Measurements from ENCODE around the gene SGIP1.
A peak's percentile ranks its signal among the peaks of the same experiment; 100 is the strongest.

SGIP1 gene

GRCh38 chr1:66552829-66553228 lies 18.9 kb downstream of the SGIP1 start:
- no peak overlapping the region for H3K27ac ChIP-seq
- ChIA-PET POLR2A (ENCODE audit: low non-redundant PET) (no interaction called here), CTCF (interaction anchor here (0.6 to 0.7 kb wide), 2 partner anchors 41 to 140 kb away, joined by 3 to 4 read pairs; no protein-coding TSS in a partner anchor)
- no peak for DNase-seq (ENCODE audit: low spot score)
- TF ChIP-seq CTCF (conservative IDR thresholded peaks at IDR 0.05; ENCODE audit: low read depth): no peak

DNA sequence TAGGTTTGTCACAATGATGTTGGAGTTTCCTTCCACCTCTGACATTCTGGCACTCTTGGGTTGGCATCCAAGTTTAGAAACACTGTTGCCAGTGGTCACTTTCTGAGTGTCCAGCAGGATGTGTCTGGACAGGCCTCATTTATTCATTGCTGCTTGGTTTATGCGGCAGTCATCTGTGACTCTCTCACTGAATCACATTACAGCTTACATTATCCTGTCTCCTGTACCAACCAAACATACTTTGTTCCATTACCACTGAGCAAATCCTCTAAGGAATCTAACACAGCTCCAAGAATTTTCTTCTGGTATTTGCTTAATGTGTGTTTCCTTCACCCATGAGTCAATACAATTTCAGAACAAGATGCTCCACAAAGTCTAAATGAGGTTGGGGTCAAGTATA lies 19.9 kb downstream of the SGIP1 start:
- no peak overlapping the region for H3K27ac ChIP-seq
- TF ChIP-seq CTCF (conservative IDR thresholded peaks at IDR 0.05; ENCODE audit: low read depth): no peak
- DNase-seq (ENCODE audit: low spot score): no peak
- POLR2A ChIA-PET (ENCODE audit: low non-redundant PET): no interaction called here
- CTCF ChIA-PET: no interaction called here

- H3K27ac ChIP-seq: peak overlapping the region; percentile 35; the same call in 1 of the 2 replicates
- POLR2A ChIA-PET (ENCODE audit: low non-redundant PET): no interaction called here
- TF ChIP-seq CTCF (conservative IDR thresholded peaks at IDR 0.05; ENCODE audit: low read depth): no peak
- no peak for DNase-seq (ENCODE audit: low spot score)
- CTCF ChIA-PET: interaction anchor here (0.6 kb wide), 1 partner anchor 248 kb away, joined by 3 read pairs; no protein-coding TSS in a partner anchor
Measured at GRCh38 chr1:66556161-66556611, 22.2 kb downstream of the SGIP1 start.

DNA sequence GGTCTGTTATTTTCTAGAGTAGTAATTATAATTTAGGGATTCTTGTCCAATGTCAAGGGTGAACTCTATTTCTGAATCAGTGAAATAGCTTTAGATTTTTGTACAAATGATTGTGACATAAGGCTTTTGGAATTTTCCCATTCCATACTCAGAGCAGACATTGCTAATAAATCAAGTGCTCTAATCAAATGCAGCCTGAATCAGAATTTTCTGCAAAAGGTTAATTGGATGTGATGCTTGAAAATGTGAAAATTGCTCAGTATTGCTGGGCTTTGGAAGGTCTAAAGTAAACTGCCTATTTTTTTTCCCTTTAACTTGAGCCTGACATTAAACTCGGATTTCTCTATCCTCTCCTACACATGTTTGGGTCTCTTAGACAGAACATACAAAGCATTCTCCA lies 23.2 kb downstream of the SGIP1 start:
- no peak overlapping the region for H3K27ac ChIP-seq
- CTCF ChIA-PET: no interaction called here
- DNase-seq (ENCODE audit: low spot score): no peak
- POLR2A ChIA-PET (ENCODE audit: low non-redundant PET): no interaction called here
- no peak for TF ChIP-seq CTCF (conservative IDR thresholded peaks at IDR 0.05; ENCODE audit: low read depth)

- no peak overlapping the region for H3K27ac ChIP-seq
- CTCF ChIA-PET: interaction anchor here (0.6 to 0.7 kb wide), 3 partner anchors 8 to 96 kb away, joined by 3 read pairs; no protein-coding TSS in a partner anchor
- POLR2A ChIA-PET (ENCODE audit: low non-redundant PET): no interaction called here
- TF ChIP-seq CTCF (conservative IDR thresholded peaks at IDR 0.05; ENCODE audit: low read depth): no peak
- DNase-seq (ENCODE audit: low spot score): no peak
Measured at GRCh38 chr1:66559517-66559916, 25.6 kb downstream of the SGIP1 start.

GRCh38 chr1:66562561-66562960 lies 28.6 kb downstream of the SGIP1 start:
- CTCF ChIA-PET: no interaction called here
- DNase-seq (ENCODE audit: low spot score): no peak
- no peak overlapping the region for H3K27ac ChIP-seq
- TF ChIP-seq CTCF (conservative IDR thresholded peaks at IDR 0.05; ENCODE audit: low read depth): no peak
- POLR2A ChIA-PET (ENCODE audit: low non-redundant PET): no interaction called here

Data from RWPE1 (cell line).